Measurements from ENCODE around the gene CYP2W1.
"Not testable (repeated sequence)": the region's sequence is repeated elsewhere in the genome, so short reads cannot be mapped to it uniquely, and the experiment has no call there.

Gene CYP2W1

DNA sequence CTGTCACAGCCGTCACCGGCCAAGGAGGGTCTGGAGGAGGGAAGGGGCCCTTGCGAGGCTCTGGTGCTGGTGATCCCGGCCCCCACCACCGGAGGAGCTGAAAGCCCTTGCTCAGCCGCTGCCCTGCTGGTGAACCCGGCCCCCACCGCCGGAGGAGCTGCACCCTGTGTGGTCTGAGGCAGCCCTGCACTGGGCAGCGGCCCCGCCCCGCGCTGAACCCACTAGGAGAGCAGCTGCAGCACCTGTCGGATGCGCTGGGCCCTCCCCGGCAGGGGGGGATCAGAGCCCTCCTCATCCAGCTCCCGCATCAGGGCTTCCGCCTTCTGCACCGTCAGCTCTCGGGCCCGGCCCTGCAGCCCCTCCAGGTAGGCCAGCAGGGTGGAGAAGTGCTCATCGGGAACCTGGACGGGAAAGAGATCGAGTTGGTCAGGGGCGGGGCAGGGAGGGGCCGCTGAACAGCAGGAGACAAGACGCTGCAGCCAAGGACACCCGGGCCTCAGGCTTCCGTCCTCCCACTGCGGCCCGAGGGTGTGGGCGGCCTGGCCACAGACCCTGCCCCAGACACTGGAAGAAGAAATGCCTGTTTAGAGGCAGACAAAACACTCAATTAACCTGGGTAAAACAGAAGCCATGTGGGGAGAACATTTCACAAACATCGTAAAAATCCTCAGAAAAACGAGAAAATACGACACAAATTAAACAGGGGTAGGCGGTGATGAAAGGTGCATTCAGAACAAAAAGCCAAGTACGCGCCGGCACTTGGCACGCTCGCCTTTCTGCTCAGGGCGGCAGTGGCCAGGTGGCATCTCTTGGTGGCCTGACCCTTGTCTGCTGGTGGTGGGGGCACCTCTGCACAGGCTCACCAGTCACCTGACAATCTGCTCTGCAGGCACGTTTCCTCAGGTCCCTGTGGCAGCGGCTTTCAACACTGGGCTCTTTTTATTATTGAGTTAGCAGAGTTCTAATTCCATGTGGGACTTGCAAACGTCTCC is 14.7 kb downstream of the CYP2W1 start:
- no peak for DNase-seq

DNA sequence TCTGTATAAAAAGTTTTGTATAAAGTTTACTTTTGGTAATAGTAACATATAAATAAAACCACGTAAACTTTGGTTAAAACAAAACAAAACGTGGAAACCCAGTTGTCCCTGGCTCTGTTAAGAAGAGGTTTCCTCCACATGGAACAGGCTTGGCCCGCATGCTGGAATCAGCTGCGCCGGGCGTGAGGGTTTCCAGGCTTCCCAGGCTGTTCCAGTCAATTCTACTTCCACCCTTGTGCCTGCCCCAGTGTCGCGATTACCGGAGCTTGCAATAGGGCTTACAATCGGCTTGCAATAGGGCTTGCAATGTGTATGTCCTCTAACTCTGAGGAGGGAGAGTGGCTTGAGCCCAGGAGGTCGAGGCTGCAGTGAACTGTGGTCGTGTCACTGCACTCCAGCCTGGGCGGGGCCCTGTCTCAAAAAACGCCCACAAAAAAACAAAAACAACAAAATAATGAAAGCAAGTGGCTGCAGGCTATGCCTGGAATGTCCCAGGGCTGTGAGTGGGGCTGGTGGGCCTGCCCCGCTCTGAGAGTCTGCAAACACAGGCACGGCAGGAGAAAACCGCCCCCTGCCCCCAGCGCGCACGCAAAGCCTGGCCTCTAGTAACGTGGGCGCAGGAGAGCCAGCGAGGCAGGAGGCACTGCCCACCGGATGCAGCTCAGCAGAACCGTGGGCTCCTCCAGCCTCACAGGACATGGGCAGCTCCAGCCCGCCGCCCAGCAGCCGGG is 16.3 kb downstream of the CYP2W1 start:
- no peak for DNase-seq

DNA sequence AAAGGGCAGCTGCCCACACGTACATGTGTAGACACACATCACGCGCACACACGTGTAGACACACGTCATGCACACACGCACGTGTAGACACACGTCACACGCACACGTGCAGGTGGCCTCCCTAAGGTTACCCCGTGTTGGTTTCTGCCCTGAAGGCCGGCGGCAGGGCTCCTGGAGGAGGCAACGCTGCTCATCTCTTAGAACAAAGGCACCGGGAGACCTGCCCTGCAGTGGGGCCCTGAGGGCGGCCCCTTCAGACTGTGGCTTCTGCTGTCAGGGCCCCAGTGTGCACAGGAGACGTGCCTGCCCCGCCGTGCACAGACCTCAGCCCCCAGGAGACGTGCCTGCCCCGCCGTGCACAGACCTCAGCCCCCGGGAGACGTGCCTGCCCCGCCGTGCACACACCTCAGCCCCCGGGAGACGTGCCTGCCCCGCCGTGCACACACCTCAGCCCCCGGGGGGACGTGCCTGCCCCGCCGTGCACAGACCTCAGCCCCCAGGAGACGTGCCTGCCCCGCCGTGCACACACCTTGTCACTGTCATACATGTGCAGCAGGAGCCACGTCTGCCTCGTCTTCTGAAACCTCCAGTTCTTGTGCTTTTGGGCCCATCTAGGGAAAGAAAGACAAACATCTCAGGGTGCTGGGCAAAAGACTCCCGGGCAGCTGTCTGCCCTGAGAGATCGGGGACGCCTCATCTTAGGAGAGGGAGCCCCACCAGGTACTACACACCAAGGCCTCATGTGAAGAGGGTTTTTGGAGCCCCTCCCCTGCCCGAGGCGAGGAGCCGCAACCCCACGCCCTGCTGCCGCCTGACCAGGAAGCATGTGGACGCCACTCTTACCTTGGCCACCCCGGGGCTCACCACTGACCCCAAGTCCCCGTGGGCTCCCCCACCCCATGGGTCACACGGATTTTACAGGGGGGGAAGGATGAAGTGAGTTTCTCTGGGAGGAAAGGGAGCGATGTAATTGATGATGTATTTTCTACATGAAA is 17.3 kb downstream of the CYP2W1 start:
- no peak for DNase-seq

- not testable (repeated sequence) for DNase-seq
Measured at GRCh38 chr7:1001069-1001770, 18.2 kb downstream of the CYP2W1 start.

DNA sequence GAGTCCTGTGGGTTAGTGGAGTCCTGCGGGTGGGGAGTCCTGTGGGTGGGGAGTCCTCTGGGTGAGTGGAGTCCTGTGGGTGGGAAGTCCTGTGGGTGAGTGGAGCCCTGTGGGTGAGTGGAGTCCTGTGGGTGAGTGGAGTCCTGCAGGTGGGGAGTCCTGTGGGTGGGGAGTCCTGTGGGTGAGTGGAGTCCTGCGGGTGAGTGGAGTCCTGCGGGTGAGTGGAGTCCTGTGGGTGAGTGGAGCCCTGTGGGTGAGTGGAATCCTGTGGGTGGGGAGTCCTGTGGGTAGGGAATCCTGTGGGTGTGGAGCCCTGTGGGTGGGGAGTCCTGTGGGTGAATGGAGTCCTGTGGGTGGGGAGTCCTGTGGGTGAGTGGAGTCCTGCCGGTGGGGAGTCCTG is 19.0 kb downstream of the CYP2W1 start:
- not testable (repeated sequence) for DNase-seq

DNA sequence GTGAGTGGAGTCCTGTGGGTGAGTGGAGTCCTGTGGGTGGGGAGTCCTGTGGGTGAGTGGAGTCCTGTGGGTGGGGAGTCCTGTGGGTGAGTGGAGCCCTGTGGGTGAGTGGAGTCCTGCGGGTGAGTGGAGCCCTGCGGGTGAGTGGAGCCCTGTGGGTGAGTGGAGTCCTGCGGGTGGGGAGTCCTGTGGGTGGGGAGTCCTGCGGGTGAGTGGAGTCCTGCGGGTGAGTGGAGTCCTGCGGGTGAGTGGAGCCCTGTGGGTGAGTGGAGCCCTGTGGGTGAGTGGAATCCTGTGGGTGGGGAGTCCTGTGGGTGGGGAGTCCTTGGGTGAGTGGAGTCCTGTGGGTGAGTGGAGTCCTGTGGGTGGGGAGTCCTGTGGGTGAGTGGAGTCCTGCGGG is 19.5 kb downstream of the CYP2W1 start:
- not testable (repeated sequence) for DNase-seq

- no peak for DNase-seq
Measured at GRCh38 chr7:1004018-1004852, 21.3 kb downstream of the CYP2W1 start.

- DNase-seq, result no peak
Measured at GRCh38 chr7:1005303-1005702, 22.3 kb downstream of the CYP2W1 start.

GRCh38 chr7:1007901-1008300 is 24.9 kb downstream of the CYP2W1 start:
- no peak for DNase-seq

DNA sequence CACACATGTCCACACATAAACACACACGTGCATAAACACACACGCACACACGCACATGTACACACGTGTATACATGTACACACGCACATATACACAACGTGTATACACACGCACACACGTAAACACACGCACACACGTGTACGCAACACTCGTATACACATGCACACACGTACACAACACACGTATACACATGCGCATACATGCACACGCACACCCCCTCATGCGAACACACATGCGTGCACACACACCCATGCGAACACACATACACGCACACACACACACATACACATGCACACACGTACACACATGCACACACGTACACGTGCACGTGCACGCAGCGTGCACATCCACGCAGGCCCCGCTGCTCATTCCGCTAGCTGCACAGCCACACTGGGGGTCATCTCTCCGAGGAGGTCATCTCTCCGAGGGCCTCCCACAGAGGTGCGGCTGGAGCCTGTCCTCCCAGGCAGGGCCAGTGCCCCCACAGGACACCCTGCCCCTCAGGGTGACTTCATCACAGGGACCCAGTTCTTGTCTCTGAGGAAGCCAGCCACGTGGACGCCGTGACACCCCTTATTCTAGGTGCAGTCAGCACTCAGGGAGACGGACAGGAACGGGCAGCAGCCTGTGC is 25.9 kb downstream of the CYP2W1 start:
- DNase-seq, result no peak

GRCh38 chr7:1009747-1010146 is 26.8 kb downstream of the CYP2W1 start:
- DNase-seq, result no peak

DNA sequence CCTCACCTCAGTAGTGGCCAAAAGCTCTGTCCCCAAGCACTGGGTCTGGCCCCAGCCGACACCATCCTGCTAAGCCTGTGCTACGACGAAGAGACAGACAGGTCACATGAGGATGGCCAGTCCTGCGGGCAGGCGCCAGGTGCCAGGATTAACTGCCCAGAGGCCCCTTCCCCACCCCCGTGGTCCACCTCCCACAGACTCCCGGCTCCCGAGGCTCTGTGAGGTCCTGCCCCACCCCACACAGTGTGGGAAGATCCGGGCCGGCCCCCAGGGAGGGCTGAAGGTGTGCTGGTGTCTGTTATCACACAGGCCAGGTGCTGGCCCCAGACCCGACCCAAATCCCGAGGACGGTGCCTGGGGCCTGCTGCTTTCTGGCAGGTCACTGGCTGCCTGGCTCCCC is 27.2 kb downstream of the CYP2W1 start:
- no peak for DNase-seq

DNA sequence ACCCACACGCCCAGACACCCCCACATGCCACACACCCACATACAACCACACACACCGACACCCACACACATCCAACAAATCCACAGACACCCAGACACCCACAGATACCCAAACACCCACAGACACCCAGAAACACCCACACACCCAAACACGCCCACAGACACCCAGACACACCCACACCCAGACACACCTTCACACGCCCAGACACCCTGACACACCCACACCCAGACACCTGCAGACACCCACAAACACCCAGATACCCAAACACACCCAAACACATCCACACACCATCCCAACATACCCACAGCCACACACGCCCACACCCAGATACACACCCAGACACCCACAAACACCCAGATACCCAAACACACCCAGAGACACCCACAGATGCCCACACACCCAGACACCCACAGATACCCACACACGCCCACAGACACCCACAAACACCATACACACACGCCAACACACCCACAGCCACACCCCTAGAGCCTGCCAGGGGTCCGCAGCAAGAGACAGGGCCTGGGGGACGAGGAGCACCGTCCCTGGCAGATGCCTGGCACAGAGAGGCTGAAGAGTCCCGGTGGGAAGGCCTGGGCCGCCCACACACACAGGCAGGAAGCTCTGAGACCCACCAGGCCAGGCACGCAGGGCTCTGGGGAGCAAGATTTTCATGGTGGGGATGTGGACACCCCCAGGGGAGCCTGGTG is 28.5 kb downstream of the CYP2W1 start:
- DNase-seq, result peak; percentile 51

DNA sequence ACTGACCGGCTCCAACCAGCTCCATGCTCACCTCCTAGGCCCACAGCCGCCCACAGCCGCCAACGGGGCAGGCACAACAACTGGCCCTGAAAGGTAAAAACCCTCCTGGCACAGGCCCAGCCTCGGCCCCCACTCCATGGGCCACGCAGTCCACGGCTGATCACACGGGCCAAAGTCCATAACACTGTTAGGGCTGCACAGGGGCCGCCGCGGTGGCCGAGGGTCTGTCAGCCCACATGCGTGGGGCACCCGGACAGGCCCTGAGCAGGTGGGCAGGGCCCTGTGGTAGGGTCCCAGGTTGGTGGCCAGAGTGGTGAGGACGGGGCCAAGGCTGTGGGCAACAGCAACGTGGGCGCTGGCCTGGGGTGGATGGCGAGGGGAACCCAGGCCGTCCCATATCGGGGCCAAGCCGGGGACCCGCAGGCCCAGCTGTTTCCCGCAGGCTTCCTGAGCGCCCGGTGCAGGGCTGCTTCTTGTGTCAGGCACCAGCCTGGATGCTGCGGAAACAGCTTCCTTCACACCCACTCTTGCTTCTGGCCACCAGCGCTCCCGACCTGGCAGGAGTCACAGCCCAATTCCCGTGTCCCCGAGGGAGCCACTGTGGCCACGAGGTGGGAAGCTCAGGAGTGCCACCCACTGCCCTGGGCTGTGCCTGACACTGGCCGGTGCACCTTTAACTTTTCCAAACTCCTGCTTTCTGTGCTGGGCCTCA is 29.2 kb downstream of the CYP2W1 start:
- no peak for DNase-seq

- no peak for DNase-seq
Measured at GRCh38 chr7:1012716-1013095, 29.7 kb downstream of the CYP2W1 start.

DNA sequence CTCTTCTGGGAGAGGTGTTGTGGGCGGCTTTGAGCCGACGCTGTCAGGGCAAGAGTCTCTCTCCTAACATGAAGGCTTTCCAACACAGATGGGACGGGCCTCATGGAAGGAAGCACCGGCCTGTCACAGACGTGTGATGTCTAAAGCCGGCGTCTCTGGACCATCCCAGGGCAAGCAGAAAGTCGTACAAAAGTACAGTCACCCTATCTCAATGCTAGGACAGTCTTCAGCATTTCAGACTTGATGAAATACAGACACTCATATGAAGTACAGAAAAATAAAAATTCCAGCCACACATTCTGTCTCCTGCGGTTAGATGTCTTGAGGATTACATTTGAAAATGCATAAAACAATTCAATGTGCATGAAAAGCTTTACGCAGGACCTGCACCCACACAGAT is 30.6 kb downstream of the CYP2W1 start:
- DNase-seq, result no peak

GRCh38 chr7:1014681-1015080 is 31.7 kb downstream of the CYP2W1 start:
- no peak for DNase-seq

- DNase-seq, result no peak
Measured at GRCh38 chr7:1015196-1016121, 32.5 kb downstream of the CYP2W1 start.

Data from CD4-positive, alpha-beta T cell treated with Interleukin-4 for 4 hours (primary cell).